ENCODE results near the gene KDM3B. TPM values are rescaled to one million over a fixed set of nuclear protein-coding genes. Genes with fewer than 3 reads are reported as not detected.
A peak's percentile ranks its signal among the peaks of the same experiment; 100 is the strongest.

The KDM3B gene
- total and polyA plus RNA-seq, 9 of the 15 experiments (the other 6 are each of a cell fraction or from before 2014, with no cell fraction given), result 13.8 to 62.8 (median 41.9) TPM

- TF ChIP-seq ATF2 (CRISPR knock-in tag; IDR thresholded peaks at IDR 0.05), result peak; percentile 98
- TF ChIP-seq ZNF354B (CRISPR knock-in tag; IDR thresholded peaks at IDR 0.05), result no peak
- peak; percentile 83 for TF ChIP-seq LEF1 (IDR thresholded peaks at IDR 0.05)
- peak; percentile 92 for TF ChIP-seq ZNF584 (CRISPR knock-in tag; IDR thresholded peaks at IDR 0.05; ENCODE audit: low read depth)
- TF ChIP-seq PKNOX1 (IDR thresholded peaks at IDR 0.05), result no peak
- peak; percentile 74 for TF ChIP-seq TAF7 (tag; IDR thresholded peaks at IDR 0.05)
- no peak for TF ChIP-seq ZBTB11 (CRISPR knock-in tag; IDR thresholded peaks at IDR 0.05)
- TF ChIP-seq BHLHE40 (IDR thresholded peaks at IDR 0.05; ENCODE audit: low read length), result no peak
- peak; percentile 25 to 74; a peak in 2 of 4 replicates for TF ChIP-seq TRIM24 (IDR thresholded peaks at IDR 0.05)
- no peak for TF ChIP-seq YY1 (IDR thresholded peaks at IDR 0.05; ENCODE audit: borderline replicate concordance in 1 of 3, control insufficient read depth in 1 of 3, extremely low read depth in 1 of 3, insufficient read depth in 3 of 3, insufficient read length in 1 of 3, insufficient replicate concordance in 2 of 3, low read depth in 1 of 3, low read length in 2 of 3)
- TF ChIP-seq ZC3H11A (IDR thresholded peaks at IDR 0.05; ENCODE audit: low read depth, low read length), result no peak
- TF ChIP-seq EWSR1 (IDR thresholded peaks at IDR 0.05; ENCODE audit: borderline replicate concordance, low read depth, partially characterized antibody), result no peak
- TF ChIP-seq ZNF707 (CRISPR knock-in tag; conservative IDR thresholded peaks at IDR 0.05), result no peak
- TF ChIP-seq GMEB1 (CRISPR knock-in tag; IDR thresholded peaks at IDR 0.05), result no peak
- TF ChIP-seq E2F6 (IDR thresholded peaks at IDR 0.05; ENCODE audit: borderline replicate concordance in 1 of 2, extremely low read depth in 1 of 2, insufficient read depth in 1 of 2, insufficient read length in 1 of 2, low read depth in 1 of 2, low read length in 1 of 2, poor library complexity in 1 of 2, severe bottlenecking in 1 of 2), result no peak
Observed at GRCh38 chr5:138336952-138337684, 15.4 kb upstream of the KDM3B start (continued).
